LNCAP (cell line): ENCODE data around the gene KCNMB3.

Source experiments
- TF ChIP-seq, protein P1 (sequence below): fragments of 450-650 bp; IDR thresholded peaks from 2 replicates; pipeline ENCODE4 v1.5.1; 2017; ENCODE audit warnings: mild to moderate bottlenecking

The KCNMB3 gene, protein sequence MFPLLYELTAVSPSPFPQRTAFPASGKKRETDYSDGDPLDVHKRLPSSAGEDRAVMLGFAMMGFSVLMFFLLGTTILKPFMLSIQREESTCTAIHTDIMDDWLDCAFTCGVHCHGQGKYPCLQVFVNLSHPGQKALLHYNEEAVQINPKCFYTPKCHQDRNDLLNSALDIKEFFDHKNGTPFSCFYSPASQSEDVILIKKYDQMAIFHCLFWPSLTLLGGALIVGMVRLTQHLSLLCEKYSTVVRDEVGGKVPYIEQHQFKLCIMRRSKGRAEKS

DNA sequence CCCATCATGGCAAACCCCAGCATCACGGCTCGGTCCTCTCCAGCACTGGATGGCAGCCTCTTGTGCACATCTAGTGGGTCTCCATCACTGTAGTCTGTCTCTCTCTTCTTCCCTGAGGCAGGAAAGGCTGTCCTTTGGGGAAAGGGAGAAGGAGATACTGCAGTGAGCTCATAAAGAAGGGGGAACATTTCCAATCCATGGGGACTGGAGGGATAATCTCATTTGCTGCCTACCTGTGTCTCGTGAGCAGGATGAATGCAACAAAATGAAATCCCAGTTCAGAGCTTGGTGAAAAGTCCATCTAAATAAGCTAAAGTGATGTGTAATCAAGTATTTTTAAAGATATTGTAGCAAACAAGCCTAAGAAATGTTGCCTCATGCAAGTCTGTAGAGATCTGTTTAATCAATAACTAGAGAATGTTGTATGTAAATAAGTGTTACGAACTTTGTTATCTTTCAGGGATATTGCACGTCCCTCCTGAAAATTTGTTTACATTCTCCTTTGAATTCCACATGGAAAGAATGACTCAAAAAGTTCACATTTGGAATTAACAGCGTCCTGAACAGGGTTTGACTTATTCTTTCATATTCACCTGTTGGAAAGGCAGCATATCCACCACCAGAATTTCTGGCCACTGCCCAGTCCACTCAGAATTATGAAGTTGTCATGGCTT lies at the start of gene KCNMB3:
Gene KCNMB3 (minus strand): TSS at position 312 of the 674 bp plus-strand sequence. CDS start 124 bp downstream, at position 188.
- TF ChIP-seq, protein P1, sequence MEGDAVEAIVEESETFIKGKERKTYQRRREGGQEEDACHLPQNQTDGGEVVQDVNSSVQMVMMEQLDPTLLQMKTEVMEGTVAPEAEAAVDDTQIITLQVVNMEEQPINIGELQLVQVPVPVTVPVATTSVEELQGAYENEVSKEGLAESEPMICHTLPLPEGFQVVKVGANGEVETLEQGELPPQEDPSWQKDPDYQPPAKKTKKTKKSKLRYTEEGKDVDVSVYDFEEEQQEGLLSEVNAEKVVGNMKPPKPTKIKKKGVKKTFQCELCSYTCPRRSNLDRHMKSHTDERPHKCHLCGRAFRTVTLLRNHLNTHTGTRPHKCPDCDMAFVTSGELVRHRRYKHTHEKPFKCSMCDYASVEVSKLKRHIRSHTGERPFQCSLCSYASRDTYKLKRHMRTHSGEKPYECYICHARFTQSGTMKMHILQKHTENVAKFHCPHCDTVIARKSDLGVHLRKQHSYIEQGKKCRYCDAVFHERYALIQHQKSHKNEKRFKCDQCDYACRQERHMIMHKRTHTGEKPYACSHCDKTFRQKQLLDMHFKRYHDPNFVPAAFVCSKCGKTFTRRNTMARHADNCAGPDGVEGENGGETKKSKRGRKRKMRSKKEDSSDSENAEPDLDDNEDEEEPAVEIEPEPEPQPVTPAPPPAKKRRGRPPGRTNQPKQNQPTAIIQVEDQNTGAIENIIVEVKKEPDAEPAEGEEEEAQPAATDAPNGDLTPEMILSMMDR, result no peak

DNA sequence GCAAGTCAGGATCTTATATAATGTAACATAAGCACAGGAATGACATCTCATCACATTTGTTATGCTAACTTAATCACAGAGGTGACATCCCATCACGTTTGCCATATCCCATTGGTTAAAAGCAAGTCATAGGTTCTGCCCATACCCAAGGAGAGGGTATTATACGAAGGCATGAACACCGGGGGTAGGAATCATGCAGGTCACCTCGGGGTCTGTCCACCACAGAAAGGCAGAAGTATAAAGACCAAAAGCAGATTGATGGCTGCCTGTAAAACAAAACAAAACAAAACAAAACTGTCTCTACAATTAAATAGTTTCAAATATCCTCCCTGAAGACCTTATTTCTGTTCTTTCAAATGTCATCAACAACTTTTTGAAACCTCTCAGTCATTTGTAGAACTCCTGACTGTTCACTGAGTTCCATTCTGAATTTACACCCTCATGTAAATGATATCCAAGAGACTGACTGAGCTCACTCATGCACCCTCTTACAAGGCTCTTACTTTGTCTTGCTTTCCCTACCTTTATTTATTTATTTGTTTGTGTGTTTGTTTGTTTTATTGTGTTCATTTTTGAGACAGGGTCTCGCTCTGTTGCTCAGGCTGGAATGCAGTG lies 49.2 kb upstream of the KCNMB3 start:
- TF ChIP-seq, protein P1, result no peak

DNA sequence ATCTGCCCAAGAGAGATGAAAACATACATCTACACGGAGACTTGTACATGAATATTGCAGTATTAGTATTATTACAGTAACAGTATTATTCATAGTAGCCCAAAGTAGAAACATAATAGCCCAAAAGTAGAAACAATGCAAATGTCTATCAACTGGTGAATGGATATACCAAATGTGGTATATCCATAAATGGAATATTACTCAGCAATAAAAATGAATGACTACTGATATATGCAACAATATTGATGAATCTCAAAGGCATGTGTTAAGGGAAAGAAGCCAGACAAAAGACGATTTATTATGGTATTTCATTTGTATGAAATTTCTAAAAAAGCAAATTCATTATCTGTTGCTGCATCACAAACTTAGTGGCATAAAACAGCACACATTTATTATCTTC lies 48.4 kb upstream of the KCNMB3 start:
- TF ChIP-seq, protein P1, result no peak

DNA sequence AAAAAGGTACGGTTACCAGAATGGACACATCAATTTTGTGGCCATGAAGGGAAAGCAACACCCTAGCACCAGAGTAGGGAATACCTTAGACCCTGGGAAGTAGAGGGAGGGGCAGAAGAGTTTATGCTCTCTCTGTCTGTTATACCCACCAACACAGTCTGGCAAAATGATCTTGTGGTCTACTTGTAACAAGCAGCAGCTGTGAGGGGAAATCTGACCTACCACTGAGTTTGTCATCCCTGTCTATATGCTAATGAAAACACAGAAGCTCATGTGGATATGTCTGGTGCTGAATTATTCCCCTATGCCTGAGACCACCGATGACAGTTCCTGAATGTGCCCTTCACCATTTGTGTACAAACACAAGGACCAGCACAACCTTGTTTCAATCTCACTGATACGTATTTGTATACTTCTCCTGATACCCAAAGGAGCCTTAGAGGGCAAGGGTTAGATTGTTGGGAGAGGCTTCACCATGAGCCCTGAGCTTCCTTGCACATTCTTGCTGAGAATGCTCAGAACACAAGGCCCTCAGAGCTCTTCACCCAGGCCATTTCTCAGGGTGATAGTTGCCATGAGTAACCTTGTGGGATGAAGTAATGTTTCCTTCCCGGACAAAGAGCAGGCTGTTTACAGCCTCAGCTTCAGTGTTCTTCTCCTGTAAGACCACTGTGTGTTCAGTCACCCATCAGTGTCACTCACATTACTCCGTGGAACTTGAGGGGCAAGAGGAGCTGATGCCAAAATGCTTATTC lies 47.2 kb upstream of the KCNMB3 start:
- TF ChIP-seq, protein P1, result no peak

DNA sequence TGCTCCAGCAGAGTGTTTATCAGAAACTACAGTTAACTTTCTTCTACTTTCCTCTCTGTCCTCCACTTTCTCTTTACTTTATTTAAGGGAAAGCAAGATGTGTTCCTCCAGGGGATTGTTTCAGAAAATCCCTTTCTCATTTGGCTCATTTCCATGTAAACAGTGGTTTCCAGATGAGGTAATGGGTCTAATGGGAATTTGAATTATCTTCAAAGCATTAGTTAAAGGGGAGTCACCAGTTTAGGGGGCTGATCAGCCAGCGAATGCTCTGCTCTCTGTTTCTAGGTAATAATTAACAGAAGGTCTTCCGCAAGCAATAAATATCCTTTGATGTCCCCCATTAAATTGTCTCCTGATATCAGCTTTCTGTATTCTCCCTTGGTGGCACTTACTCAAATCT lies 41.5 kb upstream of the KCNMB3 start:
- TF ChIP-seq, protein P1, result no peak

DNA sequence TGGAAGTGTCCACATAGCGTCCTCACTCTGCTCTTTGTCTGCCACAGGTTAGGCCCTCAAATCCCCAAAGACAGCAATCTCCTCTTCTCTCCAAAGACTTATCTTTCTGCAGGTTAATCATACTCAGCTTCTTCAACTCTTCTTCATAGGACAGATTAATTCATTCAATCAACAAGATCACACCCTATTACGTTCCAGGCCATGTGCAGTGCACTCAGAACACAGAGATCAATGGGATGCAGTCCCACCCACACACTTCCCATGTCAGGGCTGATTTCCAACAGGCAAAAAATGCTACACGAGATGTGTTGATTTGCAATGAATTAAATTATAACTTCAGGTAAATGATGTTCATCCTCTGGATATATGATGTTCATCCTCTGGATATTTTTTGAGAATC lies 38.4 kb upstream of the KCNMB3 start:
- TF ChIP-seq, protein P1, result no peak

DNA sequence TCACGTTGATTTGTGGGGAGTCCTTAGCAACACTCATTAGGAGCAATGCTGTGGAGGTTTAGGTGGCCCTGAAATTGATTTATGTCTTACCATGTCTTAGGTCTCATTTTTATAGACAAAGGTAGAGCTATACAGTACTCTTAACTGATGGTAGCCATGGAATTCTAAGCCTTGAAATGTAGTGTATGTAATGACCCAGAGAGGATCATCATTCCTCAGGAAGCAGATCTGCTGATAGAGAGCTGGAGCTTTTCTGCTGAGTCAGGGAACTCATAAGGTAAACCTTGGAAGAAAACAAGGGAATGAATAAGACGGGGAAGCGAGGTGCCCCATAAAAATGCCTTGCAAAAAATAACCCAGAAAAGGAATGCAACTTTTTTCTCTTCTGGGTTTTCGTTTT lies 37.9 kb upstream of the KCNMB3 start:
- TF ChIP-seq, protein P1, result no peak
